Measurements from ENCODE around the gene TOP3B.

TOP3B gene

GRCh38 chr22:21982338-21982965, at the start of gene TOP3B:
Gene TOP3B, minus strand, starts transcription at chr22:21982787. Its CDS starts 7,078 bp downstream, at chr22:21975709.
- peak; percentile 49 to 55 for DNase-seq (ENCODE audit: low read depth in 2 of 2)

DNA sequence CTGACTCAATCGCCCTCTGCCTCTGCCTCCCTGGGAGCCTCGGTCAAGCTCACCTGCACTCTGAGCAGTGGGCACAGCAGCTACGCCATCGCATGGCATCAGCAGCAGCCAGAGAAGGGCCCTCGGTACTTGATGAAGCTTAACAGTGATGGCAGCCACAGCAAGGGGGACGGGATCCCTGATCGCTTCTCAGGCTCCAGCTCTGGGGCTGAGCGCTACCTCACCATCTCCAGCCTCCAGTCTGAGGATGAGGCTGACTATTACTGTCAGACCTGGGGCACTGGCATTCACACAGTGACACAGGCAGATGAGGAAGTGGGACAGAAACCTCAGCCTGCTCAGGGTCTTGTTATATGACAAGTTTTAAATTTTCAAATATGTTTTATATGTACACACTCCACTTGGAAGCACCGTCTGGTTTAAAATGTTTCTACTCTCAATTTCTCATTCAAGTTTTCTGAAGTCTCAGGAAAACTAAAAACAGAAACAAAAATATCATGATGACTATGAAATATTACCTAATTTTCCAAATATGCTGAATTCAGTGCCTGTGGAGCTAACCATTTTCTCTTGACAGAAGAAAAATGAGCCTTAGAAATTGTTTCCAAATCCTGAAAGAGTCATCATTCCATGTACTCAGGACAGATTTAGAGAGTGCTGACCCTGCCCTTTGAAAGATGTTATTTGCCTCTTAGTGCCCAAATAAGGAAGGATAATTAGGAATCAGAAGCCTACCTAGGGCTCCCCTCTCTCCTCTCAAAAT, 48.8 kb upstream of the TOP3B start:
- no peak for DNase-seq (ENCODE audit: low read depth in 2 of 2)

GRCh38 chr22:22030493-22031182, 48.1 kb upstream of the TOP3B start:
- DNase-seq (ENCODE audit: low read depth in 2 of 2): no peak

DNA sequence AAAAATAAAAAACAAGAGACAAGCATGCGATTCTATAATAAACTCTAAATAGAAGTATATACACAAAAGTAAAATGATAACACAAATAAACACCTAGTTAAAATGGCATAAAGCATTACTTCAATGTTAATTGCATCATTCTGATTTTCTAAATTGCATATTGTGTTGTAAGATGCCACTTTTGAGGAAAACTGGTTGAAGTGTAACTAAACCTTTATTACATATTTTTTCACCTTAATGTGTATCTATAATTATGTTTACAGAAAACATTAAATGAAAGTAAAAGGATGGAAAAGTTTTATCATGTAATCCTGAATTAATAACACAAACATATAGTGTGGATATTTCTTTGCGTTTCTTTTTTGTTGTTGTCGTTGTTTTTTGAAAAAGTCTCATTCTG, 45.4 kb upstream of the TOP3B start:
- DNase-seq (ENCODE audit: low read depth in 2 of 2): no peak

GRCh38 chr22:22026157-22026831, 43.7 kb upstream of the TOP3B start:
- DNase-seq (ENCODE audit: low read depth in 2 of 2): no peak

DNA sequence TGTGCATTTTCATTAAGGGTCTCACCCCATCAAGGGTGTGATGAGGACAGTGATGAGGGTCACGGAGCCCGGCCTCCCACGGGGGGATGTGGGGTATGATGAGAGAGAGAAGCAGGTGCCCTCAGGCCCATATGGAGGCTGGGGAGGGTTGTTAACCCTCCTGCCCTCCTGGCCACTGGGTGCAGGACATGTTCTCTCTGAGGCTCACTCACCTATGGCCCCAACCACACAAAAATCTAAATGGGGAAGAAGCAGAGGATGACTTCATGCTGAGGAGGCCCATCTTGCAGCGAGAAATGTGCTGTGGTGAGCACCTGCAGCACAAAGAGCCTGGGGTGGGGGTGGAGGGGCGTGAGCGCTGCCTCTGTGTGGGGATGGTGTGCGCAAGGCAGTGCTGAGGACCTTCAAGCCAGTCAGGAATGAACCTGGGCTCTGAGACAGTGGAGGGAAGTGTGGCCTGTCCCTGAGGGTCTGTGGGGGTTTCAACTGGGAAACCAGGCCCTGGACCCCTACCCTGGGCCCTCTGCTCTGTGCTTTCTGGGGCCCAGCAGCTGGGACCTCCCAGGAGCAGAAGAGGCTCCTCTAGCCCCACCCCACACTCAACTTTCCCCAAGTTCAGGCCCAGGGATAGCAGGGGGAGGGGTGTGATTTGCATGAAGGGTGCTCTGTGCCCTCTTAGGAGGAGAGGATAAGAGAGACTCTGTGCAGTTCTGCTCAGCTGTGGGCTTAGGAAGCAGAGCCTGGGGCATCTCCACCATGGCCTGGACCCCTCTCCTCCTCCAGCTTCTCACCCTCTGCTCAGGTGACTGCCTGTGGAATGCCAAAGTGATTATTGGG, 43.0 kb upstream of the TOP3B start:
- DNase-seq (ENCODE audit: low read depth in 2 of 2): no peak

DNA sequence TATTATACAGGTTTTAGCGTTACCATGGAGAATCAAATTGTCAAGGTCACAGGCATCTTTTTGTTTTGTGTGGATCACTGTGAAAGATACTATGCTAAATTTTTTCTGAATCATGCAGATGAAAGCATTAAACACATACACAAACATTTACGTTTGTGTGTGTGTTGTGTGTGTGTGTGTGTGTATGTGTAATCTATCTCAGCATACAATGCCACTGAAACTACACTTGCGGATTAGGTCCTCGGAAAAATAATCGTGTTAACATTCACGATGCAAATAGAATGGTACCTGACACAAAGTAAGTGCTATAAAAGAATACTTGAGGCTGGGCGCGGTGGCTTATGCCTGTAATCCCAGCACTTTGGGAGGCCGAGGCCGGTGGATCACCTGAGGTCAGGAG, 41.9 kb upstream of the TOP3B start:
- no peak for DNase-seq (ENCODE audit: low read depth in 2 of 2)

- no peak for DNase-seq (ENCODE audit: low read depth in 2 of 2)
These were observed 41.1 kb upstream of the TOP3B start for GRCh38 chr22:22023581-22024137.

GRCh38 chr22:22022947-22023534, 40.5 kb upstream of the TOP3B start:
- no peak for DNase-seq (ENCODE audit: low read depth in 2 of 2)

DNA sequence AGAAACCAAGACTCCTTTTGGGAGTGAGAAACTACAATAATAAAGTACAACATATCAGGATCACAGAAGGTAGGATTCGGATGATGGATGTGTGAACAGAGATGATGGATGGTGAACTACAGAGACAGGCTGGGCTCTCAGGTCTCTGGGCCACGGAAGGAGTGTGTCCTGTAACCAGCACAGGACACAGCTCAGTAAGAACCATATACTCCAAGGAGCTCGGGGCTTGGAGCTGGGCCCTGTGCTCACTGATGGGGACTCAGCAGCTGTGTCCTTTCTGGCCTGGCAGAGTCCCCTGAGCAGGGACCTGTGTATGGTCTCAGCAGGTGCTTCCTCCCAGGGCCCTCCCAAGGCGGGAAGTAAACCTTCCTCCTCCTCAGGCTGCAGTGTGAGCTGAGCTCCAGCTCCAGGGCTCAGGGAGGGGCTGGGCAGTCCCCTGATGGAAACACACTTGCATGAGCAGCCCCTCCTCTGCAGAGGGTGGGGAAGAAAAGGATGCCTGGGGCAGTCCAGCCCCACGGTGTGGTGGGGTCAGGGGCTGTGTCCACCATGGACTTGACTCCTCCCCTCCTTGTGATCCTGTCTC, 39.8 kb upstream of the TOP3B start:
- no peak for DNase-seq (ENCODE audit: low read depth in 2 of 2)

GRCh38 chr22:22021162-22021750, 38.7 kb upstream of the TOP3B start:
- no peak for DNase-seq (ENCODE audit: low read depth in 2 of 2)

DNA sequence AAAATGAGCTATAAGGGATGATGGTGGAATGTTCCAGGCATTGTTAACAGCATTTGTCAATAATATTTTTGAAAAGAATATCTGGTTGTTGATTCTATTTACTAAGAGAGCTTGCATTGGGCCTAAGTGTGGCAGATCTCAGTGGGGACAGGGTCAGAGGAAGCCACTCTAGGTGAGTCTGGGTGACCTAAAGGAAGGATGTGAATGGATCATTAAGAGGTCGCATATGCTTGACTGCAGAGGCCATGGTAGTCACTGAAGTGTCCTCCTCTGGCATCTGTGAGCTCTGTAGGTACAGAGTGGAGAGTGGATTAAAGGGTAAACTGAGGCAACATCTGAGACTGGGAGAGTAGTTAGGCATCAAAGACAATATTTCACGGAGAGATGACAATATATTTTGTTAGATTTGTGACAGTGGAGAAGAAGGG, 37.9 kb upstream of the TOP3B start:
- DNase-seq (ENCODE audit: low read depth in 2 of 2): no peak

DNA sequence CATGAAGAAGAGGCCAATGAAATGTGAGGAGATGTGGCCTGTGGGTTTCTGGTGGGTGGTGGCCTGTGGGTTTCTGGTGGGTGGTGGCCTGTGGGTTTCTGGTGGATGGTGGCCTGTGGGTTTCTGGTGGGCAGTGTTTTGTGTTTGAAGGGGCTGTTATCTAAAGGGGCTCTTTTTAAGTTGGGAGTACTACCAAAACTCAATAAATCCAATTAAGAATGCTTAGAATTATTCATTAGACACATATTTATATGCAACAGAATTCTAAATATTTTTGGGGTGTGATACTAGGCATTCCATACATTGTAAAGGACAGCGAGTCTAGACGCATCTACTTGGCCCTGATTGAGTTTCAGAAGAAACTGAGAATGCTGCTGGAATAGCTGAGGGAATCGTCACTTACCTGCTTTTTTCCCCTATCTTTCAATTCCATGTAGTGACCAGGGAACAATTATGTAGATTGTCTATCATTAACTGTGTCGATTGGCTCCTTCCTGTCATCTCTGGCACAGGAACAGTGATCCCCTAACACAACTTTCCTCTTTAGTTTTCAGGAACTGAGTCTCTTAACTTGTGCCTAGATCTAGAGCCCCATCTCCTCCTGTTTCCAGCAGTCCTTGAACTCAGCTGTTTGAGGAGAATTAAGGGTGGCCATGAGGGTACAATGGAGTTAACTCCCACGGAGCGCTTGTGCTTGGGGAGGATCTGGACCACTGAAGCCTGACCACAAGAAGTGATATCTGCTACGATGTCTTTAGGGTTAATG, 37.3 kb upstream of the TOP3B start:
- DNase-seq (ENCODE audit: low read depth in 2 of 2): no peak

DNA sequence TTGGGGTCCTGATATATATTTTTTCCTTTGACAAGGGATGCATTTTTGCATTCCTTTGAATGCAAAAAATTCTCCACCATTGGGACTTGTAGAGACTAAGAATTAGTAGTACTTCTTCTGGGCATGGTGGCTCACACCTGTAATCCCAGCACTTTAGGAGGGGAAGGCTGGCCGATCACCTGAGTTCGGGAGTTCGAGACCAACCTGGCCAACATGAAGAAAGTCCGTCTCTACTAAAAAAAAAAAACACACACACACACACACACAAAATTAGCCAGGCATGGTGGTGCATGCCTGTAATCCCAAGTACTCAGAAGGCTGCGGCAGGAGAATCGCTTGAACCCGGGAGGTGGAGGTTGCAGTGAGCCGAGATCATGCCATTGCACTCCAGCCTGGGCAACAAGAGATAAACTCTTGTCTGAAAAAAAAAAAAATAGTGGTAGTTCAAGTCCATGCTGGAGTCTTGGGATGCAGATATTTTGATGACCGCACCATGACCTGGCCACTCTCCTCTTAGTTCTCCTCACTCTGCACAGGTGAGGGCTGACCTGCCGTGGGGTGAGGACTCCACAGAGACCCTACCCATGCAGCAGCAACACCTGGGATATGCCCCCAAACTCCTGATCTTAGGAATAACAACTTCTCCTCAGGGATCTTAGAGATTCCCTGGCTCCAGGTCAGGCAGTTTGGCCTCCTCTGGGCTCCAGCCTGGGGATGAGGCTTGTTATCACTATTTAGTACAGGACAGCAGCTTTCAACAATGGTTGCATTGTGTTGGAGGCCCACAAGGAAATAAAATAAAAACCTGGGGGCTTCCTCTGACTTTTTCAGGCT, 36.5 kb upstream of the TOP3B start:
- DNase-seq (ENCODE audit: low read depth in 2 of 2): no peak

DNA sequence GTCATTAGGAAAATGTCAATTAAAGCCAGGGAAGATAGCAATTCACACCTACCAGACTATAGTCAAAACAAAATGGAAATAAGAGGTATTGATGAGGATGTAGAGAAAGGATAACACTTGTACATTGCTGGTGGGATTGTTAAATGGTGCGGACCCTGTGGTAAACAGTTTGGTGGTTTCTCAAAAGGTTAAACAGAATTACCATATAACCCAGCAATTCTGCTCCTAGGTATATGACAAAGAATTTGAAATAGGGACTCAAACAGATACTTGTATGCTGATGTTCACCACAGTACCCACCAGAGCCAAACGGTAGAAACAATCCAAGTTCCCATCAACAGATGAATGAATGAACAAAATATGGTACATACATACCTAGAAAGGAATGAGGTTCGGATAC, 33.0 kb upstream of the TOP3B start:
- DNase-seq (ENCODE audit: low read depth in 2 of 2): no peak

- DNase-seq (ENCODE audit: low read depth in 2 of 2): no peak
These were observed 31.7 kb upstream of the TOP3B start for GRCh38 chr22:22014285-22014659.

GRCh38 chr22:22013559-22014284, 31.1 kb upstream of the TOP3B start:
- DNase-seq (ENCODE audit: low read depth in 2 of 2): no peak

- no peak for DNase-seq (ENCODE audit: low read depth in 2 of 2)
These were observed 29.4 kb upstream of the TOP3B start for GRCh38 chr22:22011964-22012363.

All from fibroblast of skin of left quadriceps (primary cell).